A673 (cell line): ENCODE results near the gene DEFB108B.
"Not testable (repeated sequence)": the region's sequence is repeated elsewhere in the genome, so short reads cannot be mapped to it uniquely, and the experiment has no call there.

Experiments
- EZH2 ChIP-seq: fragments of 200-600 bp; sonication (generic); IDR thresholded peaks from 2 replicates; pipeline ENCODE4 v1.6.1; 2017; ENCODE audit warnings: borderline replicate concordance, low read depth, mild to moderate bottlenecking, mixed read lengths, antibody characterized with exemption, low read length; ENCODE audit not compliant: poor library complexity, severe bottlenecking
- TF ChIP-seq, protein P1 (sequence below): fragments of 300-800, 200-600 bp; sonication (generic); conservative IDR thresholded peaks from 2 replicates; pipeline ENCODE4 v1.5.1; 2017; ENCODE audit warnings: low read depth, mild to moderate bottlenecking, antibody characterized with exemption, low read length, moderate library complexity, mixed read lengths

- TF ChIP-seq, protein P1, sequence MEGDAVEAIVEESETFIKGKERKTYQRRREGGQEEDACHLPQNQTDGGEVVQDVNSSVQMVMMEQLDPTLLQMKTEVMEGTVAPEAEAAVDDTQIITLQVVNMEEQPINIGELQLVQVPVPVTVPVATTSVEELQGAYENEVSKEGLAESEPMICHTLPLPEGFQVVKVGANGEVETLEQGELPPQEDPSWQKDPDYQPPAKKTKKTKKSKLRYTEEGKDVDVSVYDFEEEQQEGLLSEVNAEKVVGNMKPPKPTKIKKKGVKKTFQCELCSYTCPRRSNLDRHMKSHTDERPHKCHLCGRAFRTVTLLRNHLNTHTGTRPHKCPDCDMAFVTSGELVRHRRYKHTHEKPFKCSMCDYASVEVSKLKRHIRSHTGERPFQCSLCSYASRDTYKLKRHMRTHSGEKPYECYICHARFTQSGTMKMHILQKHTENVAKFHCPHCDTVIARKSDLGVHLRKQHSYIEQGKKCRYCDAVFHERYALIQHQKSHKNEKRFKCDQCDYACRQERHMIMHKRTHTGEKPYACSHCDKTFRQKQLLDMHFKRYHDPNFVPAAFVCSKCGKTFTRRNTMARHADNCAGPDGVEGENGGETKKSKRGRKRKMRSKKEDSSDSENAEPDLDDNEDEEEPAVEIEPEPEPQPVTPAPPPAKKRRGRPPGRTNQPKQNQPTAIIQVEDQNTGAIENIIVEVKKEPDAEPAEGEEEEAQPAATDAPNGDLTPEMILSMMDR, result not testable (repeated sequence)
- TF ChIP-seq EZH2, result not testable (repeated sequence)
These were observed 37.7 kb downstream of the DEFB108B start for GRCh38 chr11:71870661-71871060.
